PC-9 (cell line): ENCODE measurements around the gene TRIM69.
"Not testable (repeated sequence)": the region's sequence is repeated elsewhere in the genome, so short reads cannot be mapped to it uniquely, and the experiment has no call there.

Experiments
- EZH2 ChIP-seq: fragments of 200-600 bp; sonication (generic); IDR thresholded peaks from 2 replicates; pipeline ENCODE4 v1.8.0; 2017; ENCODE audit warnings: antibody characterized with exemption, low read depth
- TF ChIP-seq, protein P1 (sequence below): fragments of 200-600 bp; sonication (generic); conservative IDR thresholded peaks from 2 replicates; pipeline ENCODE4 v1.6.1; 2017; ENCODE audit warnings: mixed run types, antibody characterized with exemption, mild to moderate bottlenecking, moderate library complexity

DNA sequence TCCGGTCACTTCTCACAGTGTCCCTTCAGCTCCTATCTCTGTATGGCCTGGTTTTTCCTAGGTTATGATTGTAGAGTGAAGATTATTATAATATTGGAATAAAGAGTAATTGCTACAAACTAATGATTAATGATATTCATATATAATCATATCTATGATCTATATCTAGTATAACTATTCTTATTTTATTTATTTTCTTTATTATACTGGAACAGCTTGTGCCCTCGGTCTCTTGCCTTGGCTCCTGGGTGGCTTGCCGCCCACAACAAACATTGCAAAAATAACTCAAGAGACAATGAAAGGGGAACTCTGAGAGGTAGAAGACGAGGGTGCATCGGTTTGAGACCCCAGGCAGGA is 48.6 kb downstream of the TRIM69 start:
- TF ChIP-seq, protein P1, sequence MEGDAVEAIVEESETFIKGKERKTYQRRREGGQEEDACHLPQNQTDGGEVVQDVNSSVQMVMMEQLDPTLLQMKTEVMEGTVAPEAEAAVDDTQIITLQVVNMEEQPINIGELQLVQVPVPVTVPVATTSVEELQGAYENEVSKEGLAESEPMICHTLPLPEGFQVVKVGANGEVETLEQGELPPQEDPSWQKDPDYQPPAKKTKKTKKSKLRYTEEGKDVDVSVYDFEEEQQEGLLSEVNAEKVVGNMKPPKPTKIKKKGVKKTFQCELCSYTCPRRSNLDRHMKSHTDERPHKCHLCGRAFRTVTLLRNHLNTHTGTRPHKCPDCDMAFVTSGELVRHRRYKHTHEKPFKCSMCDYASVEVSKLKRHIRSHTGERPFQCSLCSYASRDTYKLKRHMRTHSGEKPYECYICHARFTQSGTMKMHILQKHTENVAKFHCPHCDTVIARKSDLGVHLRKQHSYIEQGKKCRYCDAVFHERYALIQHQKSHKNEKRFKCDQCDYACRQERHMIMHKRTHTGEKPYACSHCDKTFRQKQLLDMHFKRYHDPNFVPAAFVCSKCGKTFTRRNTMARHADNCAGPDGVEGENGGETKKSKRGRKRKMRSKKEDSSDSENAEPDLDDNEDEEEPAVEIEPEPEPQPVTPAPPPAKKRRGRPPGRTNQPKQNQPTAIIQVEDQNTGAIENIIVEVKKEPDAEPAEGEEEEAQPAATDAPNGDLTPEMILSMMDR, result not testable (repeated sequence)
- not testable (repeated sequence) for TF ChIP-seq EZH2
